ENCODE data around the gene TM4SF1. TPM values are rescaled to one million over a fixed set of nuclear protein-coding genes. Genes with fewer than 3 reads are reported as not detected.

The TM4SF1 gene
- total RNA-seq, 2 experiments from 2014 or later = not detected

DNA sequence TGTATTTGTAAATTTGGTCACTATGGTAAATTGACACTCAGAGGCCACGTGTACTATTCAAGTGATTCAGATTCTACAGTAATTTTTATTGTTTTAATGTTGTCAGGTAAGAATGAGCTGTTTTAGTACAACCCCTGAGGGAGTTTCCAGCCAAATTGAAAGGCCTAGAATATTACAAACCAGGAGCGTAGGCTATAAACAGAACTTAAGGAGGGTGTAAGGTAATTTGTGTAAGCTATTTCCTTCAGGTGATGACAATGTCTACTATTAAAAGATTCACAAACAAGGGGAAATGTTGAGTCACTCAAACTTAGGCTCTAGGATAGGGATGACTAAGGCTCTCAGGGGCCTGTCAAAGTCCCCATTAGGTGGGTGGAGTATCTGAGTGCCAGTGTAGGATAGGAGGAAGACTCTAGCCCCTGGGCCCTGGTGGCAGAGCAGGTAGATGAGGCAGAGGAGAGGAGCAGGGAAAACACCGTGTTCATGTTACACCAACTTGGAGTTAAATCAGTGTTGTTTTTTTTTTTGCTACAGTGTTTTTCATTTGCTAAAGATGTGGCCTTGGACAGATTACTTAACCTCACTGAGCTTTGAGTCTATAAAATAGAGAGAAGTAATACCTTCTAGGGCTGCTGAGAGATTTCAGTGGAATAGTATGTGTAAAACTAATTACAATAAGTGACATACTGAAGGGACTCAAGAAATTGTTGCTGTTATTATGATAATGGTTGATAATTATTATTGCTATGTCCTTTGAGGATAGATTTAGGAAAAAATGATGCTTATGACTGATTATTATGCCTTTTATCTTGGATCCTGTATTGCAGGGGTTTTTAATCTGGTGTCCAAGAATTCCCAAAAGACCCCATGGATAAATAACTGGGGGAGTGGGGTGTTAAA is 10.3 kb downstream of the TM4SF1 start:
- POLR2A ChIA-PET = no interaction called here
- Mint-ChIP-seq H3K4me1 (no peaks in the 10 kb centered on the region), H3K4me3 (no peak overlapping the region), H3K27ac (no peak overlapping the region), H3K27me3 (peaks cover 15% of the 10 kb centered on the region), H3K9me3 (no peaks in the 10 kb centered on the region), H3K36me3 (ENCODE audit: low read depth) (no peaks in the 10 kb centered on the region)
- CTCF ChIA-PET = no interaction called here
- no peak for DNase-seq

GRCh38 chr3:149366031-149366430 is 11.4 kb downstream of the TM4SF1 start:
- DNase-seq = no peak
- no peaks in the 10 kb centered on the region for H3K36me3 Mint-ChIP-seq (ENCODE audit: low read depth)
- no peaks in the 10 kb centered on the region for H3K9me3 Mint-ChIP-seq
- H3K27ac Mint-ChIP-seq = no peak overlapping the region
- H3K4me3 Mint-ChIP-seq = no peak overlapping the region
- H3K4me1 Mint-ChIP-seq = no peaks in the 10 kb centered on the region
- ChIA-PET CTCF (interaction anchor here (2.1 kb wide), 1 partner anchor 9 kb away, joined by 5 read pairs; no protein-coding TSS in a partner anchor), POLR2A (no interaction called here)
- peaks cover 15% of the 10 kb centered on the region for H3K27me3 Mint-ChIP-seq

GRCh38 chr3:149364624-149365023 is 12.8 kb downstream of the TM4SF1 start:
- ChIA-PET POLR2A (no interaction called here), CTCF (interaction anchor here (2.1 kb wide), 1 partner anchor 10 kb away, joined by 5 read pairs; no protein-coding TSS in a partner anchor)
- no peak for DNase-seq
- no peak overlapping the region for H3K27ac Mint-ChIP-seq
- H3K9me3 Mint-ChIP-seq = no peaks in the 10 kb centered on the region
- H3K36me3 Mint-ChIP-seq (ENCODE audit: low read depth) = no peaks in the 10 kb centered on the region
- peaks cover 15% of the 10 kb centered on the region for H3K27me3 Mint-ChIP-seq
- no peaks in the 10 kb centered on the region for H3K4me1 Mint-ChIP-seq
- no peak overlapping the region for H3K4me3 Mint-ChIP-seq

DNA sequence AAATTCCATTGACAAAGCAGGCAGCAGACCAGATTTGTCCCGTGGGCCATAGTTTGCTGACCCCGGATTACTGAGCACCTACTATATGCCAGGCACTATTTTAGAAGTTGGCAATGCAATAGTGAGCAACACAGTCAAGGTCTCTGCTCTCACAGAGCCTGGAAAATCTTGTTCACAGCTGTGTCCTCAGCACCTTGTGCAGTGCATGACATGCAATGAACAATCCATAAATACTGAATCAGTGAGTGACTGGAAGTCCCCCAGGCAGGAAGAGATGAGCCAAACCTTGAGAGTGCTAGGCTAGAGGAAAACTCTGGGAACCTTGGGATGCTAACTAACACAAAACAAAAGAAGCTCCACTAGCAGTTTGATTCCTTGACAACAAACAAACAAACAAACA is 14.4 kb downstream of the TM4SF1 start:
- H3K36me3 Mint-ChIP-seq (ENCODE audit: low read depth) = no peaks in the 10 kb centered on the region
- CTCF ChIA-PET = no interaction called here
- DNase-seq = no peak
- H3K4me1 Mint-ChIP-seq = no peaks in the 10 kb centered on the region
- H3K27ac Mint-ChIP-seq = no peak overlapping the region
- H3K27me3 Mint-ChIP-seq = peaks cover 19% of the 10 kb centered on the region
- H3K4me3 Mint-ChIP-seq = no peak overlapping the region
- POLR2A ChIA-PET = no interaction called here
- no peaks in the 10 kb centered on the region for H3K9me3 Mint-ChIP-seq

DNA sequence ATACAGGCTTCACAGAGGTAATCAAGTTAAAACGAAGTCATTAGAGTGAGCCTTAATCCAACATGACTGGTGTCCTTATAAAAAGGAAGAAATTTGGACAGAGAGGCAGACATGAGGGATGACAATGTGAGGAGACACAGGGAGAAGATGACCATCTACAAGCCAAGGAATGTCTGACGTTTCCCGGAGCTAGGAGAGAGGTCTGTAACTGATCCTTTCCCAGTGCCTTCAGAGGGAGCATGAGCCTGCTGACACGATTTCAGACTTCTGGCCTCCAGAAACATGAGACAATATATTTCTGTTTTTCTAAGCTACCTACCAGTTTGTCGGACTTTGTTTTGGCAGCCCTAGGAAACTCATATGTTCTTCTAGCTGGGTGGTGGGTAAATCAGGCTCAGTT is 15.1 kb downstream of the TM4SF1 start:
- Mint-ChIP-seq H3K9me3 (no peaks in the 10 kb centered on the region), H3K4me3 (no peak overlapping the region), H3K4me1 (no peaks in the 10 kb centered on the region), H3K27ac (no peak overlapping the region), H3K36me3 (ENCODE audit: low read depth) (no peaks in the 10 kb centered on the region), H3K27me3 (peaks cover 24% of the 10 kb centered on the region)
- no peak for DNase-seq
- ChIA-PET POLR2A (no interaction called here), CTCF (no interaction called here)

DNA sequence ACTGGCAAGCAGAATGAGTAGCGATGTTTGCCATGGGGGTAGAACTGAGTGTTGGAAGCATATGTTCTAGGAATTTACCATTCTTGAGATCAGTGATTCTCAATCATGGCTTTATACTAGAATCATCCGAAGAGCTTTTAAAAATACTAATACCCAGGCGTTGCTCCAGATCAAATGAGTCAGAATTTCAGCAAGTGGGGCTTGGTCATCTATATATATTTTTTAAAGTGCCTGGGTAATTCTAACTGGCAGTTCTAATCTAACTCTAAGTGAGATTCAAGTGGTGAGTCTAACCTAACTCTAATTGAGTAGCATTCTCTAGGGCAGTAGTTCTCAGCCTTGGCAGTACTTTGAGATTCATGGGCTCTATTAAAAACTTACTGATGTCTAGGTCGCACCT is 20.8 kb downstream of the TM4SF1 start:
- Mint-ChIP-seq H3K4me1 (no peaks in the 10 kb centered on the region), H3K9me3 (no peaks in the 10 kb centered on the region), H3K27ac (no peak overlapping the region), H3K4me3 (no peak overlapping the region), H3K36me3 (ENCODE audit: low read depth) (no peaks in the 10 kb centered on the region), H3K27me3 (peaks cover 26% of the 10 kb centered on the region)
- no peak for DNase-seq
- ChIA-PET POLR2A (no interaction called here), CTCF (interaction anchor here (1.5 kb wide), 1 partner anchor 12 kb away, joined by 4 read pairs; no protein-coding TSS in a partner anchor)

- no peak for DNase-seq
- ChIA-PET POLR2A (no interaction called here), CTCF (interaction anchor here (1.5 kb wide), 1 partner anchor 12 kb away, joined by 4 read pairs; no protein-coding TSS in a partner anchor)
- H3K27ac Mint-ChIP-seq = no peak overlapping the region
- H3K27me3 Mint-ChIP-seq = peaks cover 25% of the 10 kb centered on the region
- H3K9me3 Mint-ChIP-seq = no peaks in the 10 kb centered on the region
- H3K4me1 Mint-ChIP-seq = no peaks in the 10 kb centered on the region
- H3K36me3 Mint-ChIP-seq (ENCODE audit: low read depth) = no peaks in the 10 kb centered on the region
- no peak overlapping the region for H3K4me3 Mint-ChIP-seq
Measured at GRCh38 chr3:149356044-149356592, 21.3 kb downstream of the TM4SF1 start.

- Mint-ChIP-seq H3K4me3 (no peak overlapping the region), H3K4me1 (no peaks in the 10 kb centered on the region), H3K27ac (no peak overlapping the region), H3K36me3 (ENCODE audit: low read depth) (no peaks in the 10 kb centered on the region), H3K9me3 (no peaks in the 10 kb centered on the region), H3K27me3 (peaks cover 26% of the 10 kb centered on the region)
- POLR2A ChIA-PET = no interaction called here
- DNase-seq = no peak
- CTCF ChIA-PET = no interaction called here
Measured at GRCh38 chr3:149353581-149354184, 23.8 kb downstream of the TM4SF1 start.

DNA sequence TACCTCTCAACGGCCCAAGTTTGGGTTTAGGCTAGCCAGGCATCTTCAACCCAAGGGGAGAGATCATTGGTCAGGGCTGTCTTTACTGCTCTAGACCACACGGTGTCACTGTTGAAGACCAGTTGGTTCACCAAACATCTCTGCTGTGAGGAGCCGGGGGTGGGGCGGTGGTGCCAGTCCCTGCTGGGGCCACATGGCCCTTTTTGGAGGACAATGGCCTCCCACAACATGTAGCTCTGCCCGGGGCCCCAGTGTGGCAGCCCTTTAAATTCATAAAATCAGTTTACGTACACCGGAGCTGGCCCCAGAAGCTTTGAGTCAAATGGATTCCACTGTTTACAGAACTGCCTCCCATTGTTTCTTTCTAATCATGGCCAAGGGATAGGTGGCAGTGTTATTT is 24.9 kb downstream of the TM4SF1 start:
- H3K27ac Mint-ChIP-seq = no peak overlapping the region
- ChIA-PET POLR2A (no interaction called here), CTCF (interaction anchor here (0.5 kb wide), 1 partner anchor 1961 kb away, joined by 5 read pairs; no protein-coding TSS in a partner anchor)
- H3K4me1 Mint-ChIP-seq = no peaks in the 10 kb centered on the region
- no peaks in the 10 kb centered on the region for H3K36me3 Mint-ChIP-seq (ENCODE audit: low read depth)
- H3K4me3 Mint-ChIP-seq = no peak overlapping the region
- DNase-seq = peak; percentile 40
- H3K9me3 Mint-ChIP-seq = no peaks in the 10 kb centered on the region
- peaks cover 18% of the 10 kb centered on the region for H3K27me3 Mint-ChIP-seq

DNA sequence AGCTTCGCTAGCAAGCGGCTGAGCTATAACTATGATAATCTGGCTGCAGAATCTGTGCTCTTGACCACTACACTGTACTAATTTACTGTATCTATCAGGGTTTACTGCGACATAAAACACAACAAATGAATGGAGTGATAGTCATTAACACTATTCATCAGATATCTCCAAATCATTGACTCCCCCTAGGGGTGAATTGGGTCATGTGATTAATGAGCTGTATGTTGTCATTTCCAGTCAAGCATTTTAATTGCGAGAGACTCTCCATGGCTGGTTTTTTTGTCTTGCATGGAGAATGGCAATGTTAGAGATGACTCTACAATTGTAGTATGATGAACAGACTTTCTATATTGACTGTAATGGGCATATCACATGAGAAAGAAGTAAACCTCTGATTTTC is 33.5 kb downstream of the TM4SF1 start:
- Mint-ChIP-seq H3K27me3 (peaks cover 28% of the 10 kb centered on the region), H3K27ac (no peak overlapping the region), H3K9me3 (no peaks in the 10 kb centered on the region), H3K4me1 (no peaks in the 10 kb centered on the region), H3K4me3 (no peak overlapping the region), H3K36me3 (ENCODE audit: low read depth) (no peaks in the 10 kb centered on the region)
- CTCF ChIA-PET = interaction anchor here (0.6 kb wide), 1 partner anchor 69 kb away, joined by 3 read pairs; no protein-coding TSS in a partner anchor
- DNase-seq = no peak
- POLR2A ChIA-PET = no interaction called here

GRCh38 chr3:149342413-149343380 is 34.8 kb downstream of the TM4SF1 start:
- CTCF ChIA-PET = no interaction called here
- H3K4me1 Mint-ChIP-seq = no peaks in the 10 kb centered on the region
- no peak overlapping the region for H3K27ac Mint-ChIP-seq
- H3K36me3 Mint-ChIP-seq (ENCODE audit: low read depth) = no peaks in the 10 kb centered on the region
- no peaks in the 10 kb centered on the region for H3K9me3 Mint-ChIP-seq
- DNase-seq = no peak
- no peak overlapping the region for H3K4me3 Mint-ChIP-seq
- POLR2A ChIA-PET = no interaction called here
- H3K27me3 Mint-ChIP-seq = peaks cover 27% of the 10 kb centered on the region

- Mint-ChIP-seq H3K9me3 (no peaks in the 10 kb centered on the region), H3K4me3 (no peak overlapping the region), H3K36me3 (ENCODE audit: low read depth) (no peaks in the 10 kb centered on the region), H3K4me1 (no peaks in the 10 kb centered on the region), H3K27ac (no peak overlapping the region), H3K27me3 (peaks cover 22% of the 10 kb centered on the region)
- ChIA-PET CTCF (no interaction called here), POLR2A (no interaction called here)
- DNase-seq = no peak
Measured at GRCh38 chr3:149340310-149340933, 37.0 kb downstream of the TM4SF1 start.

Data from activated CD4-positive, alpha-beta T cell treated with anti-CD3 and anti-CD28 coated beads, Interleukin-2, amount 10 ng/mL, durations not matched to agents 7 days and 5 days (primary cell).